Osteoblast (primary cell): ENCODE data around the gene SPRR1B. TPM values are rescaled to one million over a fixed set of nuclear protein-coding genes. Genes with fewer than 3 reads are reported as not detected.

Source experiments
- DNase-seq: peaks from one replicate; pipeline ENCODE4 v3.0.0; 2011; ENCODE audit warnings: low spot score, mixed read lengths; ENCODE audit not compliant: insufficient read length; ENCODE audit errors: missing footprints
- H2AFZ ChIP-seq: 2 replicates; pipeline ENCODE4 v1.6.0; 2011; ENCODE audit warnings: mild to moderate bottlenecking, low read length
- H3K27ac ChIP-seq: 2 replicates; pipeline ENCODE4 v1.5.1; 2011; ENCODE audit warnings: mild to moderate bottlenecking, low read depth, low read length, moderate library complexity
- H3K27me3 ChIP-seq: 2 replicates; pipeline ENCODE4 v1.6.0; 2012; ENCODE audit warnings: mild to moderate bottlenecking, control low read depth, inconsistent platforms, low read length, moderate library complexity; ENCODE audit not compliant: insufficient read depth
- H3K36me3 ChIP-seq: 2 replicates; pipeline ENCODE4 v1.5.1; 2011; ENCODE audit warnings: mild to moderate bottlenecking, low read length, control low read depth, moderate library complexity; ENCODE audit not compliant: insufficient read depth
- H3K4me1 ChIP-seq: 2 replicates; pipeline ENCODE4 v1.5.1; 2011; ENCODE audit warnings: mild to moderate bottlenecking, low read length, control low read depth, moderate library complexity; ENCODE audit not compliant: insufficient read depth
- H3K4me2 ChIP-seq: 2 replicates; pipeline ENCODE4 v1.6.0; 2011; ENCODE audit warnings: mild to moderate bottlenecking, low read length; ENCODE audit not compliant: insufficient read depth
- H3K4me3 ChIP-seq: fragments of 200-600 bp; sonication (generic); 3 replicates; pipeline ENCODE4 v1.5.1; 2012; ENCODE audit warnings: mild to moderate bottlenecking, low read length, inconsistent platforms; ENCODE audit not compliant: insufficient read depth
- H3K79me2 ChIP-seq: 2 replicates; pipeline ENCODE4 v1.6.0; 2012; ENCODE audit warnings: mild to moderate bottlenecking, low read length, control low read depth, inconsistent platforms; ENCODE audit not compliant: insufficient read depth
- H3K9me3 ChIP-seq: 2 replicates; pipeline ENCODE4 v1.5.1; 2011; ENCODE audit warnings: low read depth, low read length, control low read depth
- H4K20me1 ChIP-seq: 2 replicates; pipeline ENCODE4 v1.6.0; 2012; ENCODE audit warnings: mild to moderate bottlenecking, low read length, control low read depth; ENCODE audit not compliant: insufficient read depth
- total RNA-seq: library from RNA; depleted of rRNA; stranded (reverse); fragments of >200 nt; gene quantifications from 2 replicates; pipeline ENCODE4 v1.2.3, GENCODE V29; 2012
- TF ChIP-seq, protein P1 (sequence below): IDR thresholded peaks from 2 replicates; pipeline ENCODE4 v1.5.1; 2011; ENCODE audit warnings: mild to moderate bottlenecking, low read depth, low read length, moderate library complexity; ENCODE audit errors: extremely low read depth

Gene SPRR1B
- total RNA-seq, 1 donor = not detected

DNA sequence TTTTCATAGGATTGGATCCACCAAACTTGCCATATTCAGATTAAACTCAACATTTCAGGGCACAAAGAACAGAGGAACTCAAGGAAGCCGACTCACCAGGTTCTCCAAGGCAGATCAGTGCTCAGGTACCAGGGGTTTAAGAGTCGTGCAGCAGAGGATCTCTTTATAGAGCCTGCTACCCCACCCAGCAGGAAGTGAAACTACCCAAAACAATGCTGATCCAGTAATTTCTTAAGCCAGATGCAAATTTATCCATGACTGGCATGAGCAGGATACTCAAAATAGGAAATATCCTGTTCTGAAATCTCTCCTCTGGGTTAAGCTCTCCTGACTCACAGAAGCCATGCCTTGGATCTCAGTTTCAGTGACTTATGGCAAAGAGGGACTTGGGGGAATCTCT is 26.4 kb downstream of the SPRR1B start, which contains the start of gene SPRR2A:
SPRR2A (minus strand) TSS at position 138 of the 400 bp plus-strand sequence. CDS start 777 bp downstream, outside the sequence.
- Histone ChIP-seq H3K79me2 (no peaks in the 10 kb centered on the region), H3K9me3 (no peaks in the 10 kb centered on the region), H3K27me3 (no peaks in the 10 kb centered on the region), H3K4me2 (no peak within 1 kb of the TSS), H3K4me3 (no peak within 1 kb of the TSS), H3K4me1 (no peaks in the 10 kb centered on the region), H4K20me1 (no peaks in the 10 kb centered on the region), H3K36me3 (no peaks in the 10 kb centered on the region), H2AFZ (no peak within 1 kb of the TSS), H3K27ac (no peak within 1 kb of the TSS)
- TF ChIP-seq, protein P1, sequence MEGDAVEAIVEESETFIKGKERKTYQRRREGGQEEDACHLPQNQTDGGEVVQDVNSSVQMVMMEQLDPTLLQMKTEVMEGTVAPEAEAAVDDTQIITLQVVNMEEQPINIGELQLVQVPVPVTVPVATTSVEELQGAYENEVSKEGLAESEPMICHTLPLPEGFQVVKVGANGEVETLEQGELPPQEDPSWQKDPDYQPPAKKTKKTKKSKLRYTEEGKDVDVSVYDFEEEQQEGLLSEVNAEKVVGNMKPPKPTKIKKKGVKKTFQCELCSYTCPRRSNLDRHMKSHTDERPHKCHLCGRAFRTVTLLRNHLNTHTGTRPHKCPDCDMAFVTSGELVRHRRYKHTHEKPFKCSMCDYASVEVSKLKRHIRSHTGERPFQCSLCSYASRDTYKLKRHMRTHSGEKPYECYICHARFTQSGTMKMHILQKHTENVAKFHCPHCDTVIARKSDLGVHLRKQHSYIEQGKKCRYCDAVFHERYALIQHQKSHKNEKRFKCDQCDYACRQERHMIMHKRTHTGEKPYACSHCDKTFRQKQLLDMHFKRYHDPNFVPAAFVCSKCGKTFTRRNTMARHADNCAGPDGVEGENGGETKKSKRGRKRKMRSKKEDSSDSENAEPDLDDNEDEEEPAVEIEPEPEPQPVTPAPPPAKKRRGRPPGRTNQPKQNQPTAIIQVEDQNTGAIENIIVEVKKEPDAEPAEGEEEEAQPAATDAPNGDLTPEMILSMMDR = no peak
- DNase-seq = no peak

DNA sequence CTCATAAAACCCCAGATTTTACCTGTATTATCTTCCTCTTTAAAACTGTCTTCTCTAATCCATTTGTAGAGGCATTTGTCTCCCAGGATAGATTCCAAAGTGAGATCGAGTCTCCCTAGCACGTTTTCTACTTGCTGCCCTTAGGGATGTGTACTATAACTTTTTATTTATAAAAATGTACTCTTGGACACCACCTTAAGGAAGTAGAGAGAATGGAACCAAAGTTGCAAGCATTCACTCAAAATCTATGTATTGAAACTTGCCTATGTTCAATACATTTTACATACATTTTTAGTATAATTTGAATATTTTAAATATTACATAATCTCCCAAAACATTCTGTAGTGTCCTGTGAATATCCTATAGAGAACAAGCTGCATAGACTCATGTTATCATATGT is 27.2 kb downstream of the SPRR1B start:
- no peaks in the 10 kb centered on the region for H3K79me2 ChIP-seq
- H3K36me3 ChIP-seq = no peaks in the 10 kb centered on the region
- H3K9me3 ChIP-seq = no peaks in the 10 kb centered on the region
- H3K4me3 ChIP-seq = no peak overlapping the region
- no peak overlapping the region for H3K4me2 ChIP-seq
- H3K4me1 ChIP-seq = no peaks in the 10 kb centered on the region
- no peak overlapping the region for H3K27ac ChIP-seq
- no peaks in the 10 kb centered on the region for H4K20me1 ChIP-seq
- TF ChIP-seq, protein P1 = no peak
- DNase-seq = no peak
- no peaks in the 10 kb centered on the region for H3K27me3 ChIP-seq
- no peak overlapping the region for H2AFZ ChIP-seq

DNA sequence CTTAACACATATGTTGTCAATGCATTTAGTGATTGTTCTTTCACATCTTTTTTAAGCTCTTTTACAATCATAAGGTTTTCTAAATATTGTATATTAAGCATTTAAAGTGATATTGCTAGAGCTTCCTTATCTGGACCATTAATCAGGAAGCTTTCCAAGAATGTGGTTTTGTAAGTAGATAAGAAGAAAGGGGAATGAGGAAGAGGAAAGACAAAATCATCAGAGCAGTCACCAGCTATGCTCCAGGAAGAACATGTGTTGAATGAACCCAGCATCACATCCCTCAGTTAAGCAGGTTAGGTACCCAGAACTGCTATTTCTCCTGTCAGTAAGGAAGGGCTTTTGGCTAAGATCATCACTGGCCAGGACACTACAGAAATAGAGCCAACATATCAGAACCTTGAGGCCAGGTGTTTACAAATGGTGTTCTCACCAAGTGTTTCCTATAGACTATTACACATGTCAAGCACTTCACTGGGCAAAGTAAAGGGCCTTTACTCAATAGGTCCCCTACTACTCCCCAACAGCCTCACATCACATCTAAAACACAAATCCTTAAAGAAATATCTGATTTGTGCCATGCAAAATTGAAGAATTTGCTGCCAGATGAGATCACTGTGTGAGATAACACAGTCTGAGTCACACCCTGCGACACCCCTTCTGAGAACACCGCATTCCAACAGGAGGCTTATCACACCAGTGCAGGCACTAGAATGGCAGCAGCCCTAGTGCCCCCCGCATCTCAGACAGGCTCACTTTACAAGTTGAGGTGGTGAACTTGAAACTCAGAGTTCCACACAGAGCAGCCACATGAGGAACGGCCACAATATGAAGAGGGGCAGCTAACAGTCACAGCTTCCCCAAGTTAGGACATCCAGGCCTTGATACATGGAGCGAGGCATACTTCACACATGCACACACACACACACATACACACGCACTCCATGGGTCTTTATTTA is 28.1 kb downstream of the SPRR1B start:
- H3K4me3 ChIP-seq = no peak overlapping the region
- no peak overlapping the region for H2AFZ ChIP-seq
- no peak overlapping the region for H3K4me2 ChIP-seq
- no peaks in the 10 kb centered on the region for H3K27me3 ChIP-seq
- no peaks in the 10 kb centered on the region for H3K79me2 ChIP-seq
- H3K4me1 ChIP-seq = no peaks in the 10 kb centered on the region
- no peak for DNase-seq
- no peaks in the 10 kb centered on the region for H3K9me3 ChIP-seq
- H3K27ac ChIP-seq = no peak overlapping the region
- no peaks in the 10 kb centered on the region for H3K36me3 ChIP-seq
- H4K20me1 ChIP-seq = no peaks in the 10 kb centered on the region
- TF ChIP-seq, protein P1 = no peak

DNA sequence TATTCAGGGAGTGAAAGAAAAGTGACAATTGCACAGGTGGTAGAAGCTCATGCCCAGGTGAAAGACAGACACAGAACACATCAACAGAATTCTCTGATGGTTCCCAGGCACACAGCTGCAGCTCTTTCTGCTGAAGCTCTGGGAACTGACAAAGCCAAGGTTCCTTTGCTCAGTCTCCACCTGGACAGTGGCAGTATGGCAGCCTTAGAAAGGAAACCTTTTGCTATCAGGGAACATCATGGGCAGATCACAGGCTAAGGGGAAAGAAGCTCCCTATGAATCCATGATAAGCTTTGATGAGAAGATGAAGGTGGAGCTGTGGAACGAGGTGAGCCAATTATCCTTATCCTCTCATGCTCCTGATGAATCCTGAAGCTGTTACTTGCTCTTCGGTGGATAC is 39.2 kb downstream of the SPRR1B start:
- H3K4me3 ChIP-seq = no peak overlapping the region
- H3K79me2 ChIP-seq = no peaks in the 10 kb centered on the region
- TF ChIP-seq, protein P1 = no peak
- H3K4me2 ChIP-seq = no peak overlapping the region
- no peak overlapping the region for H3K27ac ChIP-seq
- no peaks in the 10 kb centered on the region for H4K20me1 ChIP-seq
- no peaks in the 10 kb centered on the region for H3K27me3 ChIP-seq
- no peaks in the 10 kb centered on the region for H3K9me3 ChIP-seq
- H3K4me1 ChIP-seq = no peaks in the 10 kb centered on the region
- no peak for DNase-seq
- H2AFZ ChIP-seq = no peak overlapping the region
- H3K36me3 ChIP-seq = no peaks in the 10 kb centered on the region
